Ovary (tissue), 9 donors: ENCODE data around the gene MMUT. TPM values are rescaled to one million over a fixed set of nuclear protein-coding genes. Genes with fewer than 3 reads are reported as not detected.
"Not testable (repeated sequence)": the region's sequence is repeated elsewhere in the genome, so short reads cannot be mapped to it uniquely, and the experiment has no call there.

Experiments used
- DNase-seq, 5 donors: peaks; one replicate each; pipeline ENCODE4 v3.0.0-alpha.2; 2019 to 2020
- H3K27ac ChIP-seq, 2 donors: fragments of 200-600 bp; one replicate each; pipeline versions ENCODE4 v1.5.1 to v1.8.0; 2019 to 2022
- H3K27me3 ChIP-seq: fragments of 200-600 bp; one replicate; pipeline ENCODE4 v1.8.0; 2022
- H3K36me3 ChIP-seq: fragments of 200-600 bp; sonication (generic); one replicate; pipeline ENCODE4 v1.5.1; 2019
- H3K4me1 ChIP-seq: one replicate; pipeline ENCODE4 v1.8.1; 2013; ENCODE audit warnings: mild to moderate bottlenecking, moderate library complexity; ENCODE audit not compliant: insufficient read depth
- H3K4me3 ChIP-seq: fragments of 200-600 bp; sonication (generic); one replicate; pipeline ENCODE4 v1.5.1; 2017
- H3K9me3 ChIP-seq, 2 donors: fragments of 200-600 bp in 1 of 2; sonication (generic) in 1 of 2; one replicate each; pipeline versions ENCODE4 v1.5.1 to v1.8.1; 2013 to 2019; ENCODE audit warnings: mild to moderate bottlenecking in 1 of 2, moderate library complexity in 1 of 2
- EP300 ChIP-seq: sonication (generic); formaldehyde crosslinking; IDR thresholded peaks from one replicate; pipeline ENCODE4 v1.6.1; 2017; ENCODE audit warnings: antibody characterized with exemption
- POLR2A ChIP-seq: fragments of 450-650 bp; IDR thresholded peaks from one replicate; pipeline ENCODE4 v1.6.1; 2017; ENCODE audit warnings: antibody characterized with exemption, mild to moderate bottlenecking, moderate library complexity
- WGBS, 3 donors: extraction: QIAGEN DNeasy Blood & Tissue Kit in 1 of 3; methylation state at CpG; one replicate each; pipeline versions ENCODE4 v1.1.5 to v1.1.7; 2013 to 2017; 5-methylcytosine and 5-hydroxymethylcytosine counted together
- intact Hi-C, 4 donors: fragments of 100-400 bp; cut with DNase I; formaldehyde crosslinking; loops; one replicate each; pipeline versions ENCODE4 v1.11.0 to v1.15.1; 2022 to 2023
- polyA plus RNA-seq, 2 donors: library from polyadenylated mRNA; stranded (reverse); fragments of 200-250 nt in 1 of 2; fragments of 350-450 nt in 1 of 2; fragmentation: Illumina TruSeq in 1 of 2; extraction: RNeasy Lipid Tissue Mini Kit (QIAGEN cat#74804) in 1 of 2; gene quantifications; one replicate each; pipeline ENCODE4 v1.2.3, GENCODE V29; 2013 to 2014
- total RNA-seq, 7 donors: library from RNA; depleted of rRNA in 2 of 7; stranded (reverse); fragments of >200 nt in 2 of 7; fragmentation: NEBNext Ultra II Directional in 3 of 7; extraction: Animal tissue kit (Norgen Biotek cat#: 25700) in 3 of 7; gene quantifications; one replicate each; pipeline versions ENCODE4 v1.1.0 to v1.2.4, GENCODE V29; 2016 to 2023
- TF ChIP-seq, protein P1 (sequence below), 3 donors: fragments of 450-650 bp in 2 of 3; fragments of 200-600 bp in 1 of 3; IDR thresholded peaks; one replicate each; pipeline versions ENCODE4 v1.5.1 to v1.8.0; 2016 to 2022; ENCODE audit warnings: antibody characterized with exemption in 3 of 3, mild to moderate bottlenecking in 1 of 3
- donor health status: DM: no; HTN: no; CAD: no; lungs with moderate emphysema.
- donor health status: DM: no; HTN: no; CAD: no.
- donor health status: Bipolar disorder and iron deficiency.
- donor health status: DM: yes; HTN: yes; CAD: no.
- donor health status: DM: no; HTN: no; CAD: no.
- donor health status: DM: yes; HTN: yes; CAD: no.

The MMUT gene
- total and polyA plus RNA-seq, 9 donors = 14.8 to 34.3 (median 27.5) TPM

DNA sequence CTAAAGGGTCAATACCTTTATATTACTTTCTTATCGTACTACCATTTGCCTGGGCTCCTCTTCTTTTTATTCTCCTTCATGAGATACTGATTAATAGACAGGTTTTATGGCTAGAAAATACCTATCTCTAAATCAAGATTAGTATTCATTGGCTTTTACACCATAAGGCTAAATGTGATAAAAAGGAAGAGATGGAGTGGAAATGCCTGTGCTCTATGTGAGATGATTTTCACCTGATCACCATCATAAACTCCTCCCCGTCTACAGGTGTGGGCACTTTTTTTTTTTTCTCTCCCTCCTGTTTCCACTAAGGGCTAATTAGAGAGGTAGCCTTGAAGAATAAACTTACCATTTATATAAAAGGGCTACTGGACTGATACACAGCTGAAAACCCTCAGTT lies 36.6 kb upstream of the MMUT start, which contains the start of gene GLYATL3:
Gene GLYATL3 (plus strand): TSS at position 301 of the 400 bp plus-strand sequence. CDS start 12,068 bp downstream, outside the sequence.
- no peak for TF ChIP-seq POLR2A
- TF ChIP-seq EP300 = no peak
- TF ChIP-seq, protein P1, sequence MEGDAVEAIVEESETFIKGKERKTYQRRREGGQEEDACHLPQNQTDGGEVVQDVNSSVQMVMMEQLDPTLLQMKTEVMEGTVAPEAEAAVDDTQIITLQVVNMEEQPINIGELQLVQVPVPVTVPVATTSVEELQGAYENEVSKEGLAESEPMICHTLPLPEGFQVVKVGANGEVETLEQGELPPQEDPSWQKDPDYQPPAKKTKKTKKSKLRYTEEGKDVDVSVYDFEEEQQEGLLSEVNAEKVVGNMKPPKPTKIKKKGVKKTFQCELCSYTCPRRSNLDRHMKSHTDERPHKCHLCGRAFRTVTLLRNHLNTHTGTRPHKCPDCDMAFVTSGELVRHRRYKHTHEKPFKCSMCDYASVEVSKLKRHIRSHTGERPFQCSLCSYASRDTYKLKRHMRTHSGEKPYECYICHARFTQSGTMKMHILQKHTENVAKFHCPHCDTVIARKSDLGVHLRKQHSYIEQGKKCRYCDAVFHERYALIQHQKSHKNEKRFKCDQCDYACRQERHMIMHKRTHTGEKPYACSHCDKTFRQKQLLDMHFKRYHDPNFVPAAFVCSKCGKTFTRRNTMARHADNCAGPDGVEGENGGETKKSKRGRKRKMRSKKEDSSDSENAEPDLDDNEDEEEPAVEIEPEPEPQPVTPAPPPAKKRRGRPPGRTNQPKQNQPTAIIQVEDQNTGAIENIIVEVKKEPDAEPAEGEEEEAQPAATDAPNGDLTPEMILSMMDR (IDR thresholded peaks at IDR 0.05) = no peak
- Histone ChIP-seq H3K9me3 (no peaks in the 10 kb centered on the region), H3K27me3 (no peaks in the 10 kb centered on the region), H3K4me3 (no peak within 1 kb of the TSS), H3K27ac (no peak within 1 kb of the TSS), H3K4me1 (no peaks in the 10 kb centered on the region), H3K36me3 (no peaks in the 10 kb centered on the region)
- 49 to 83% (median 75%) methylated on average over 2 of the region's 2 CpGs for WGBS, 3 donors
- intact Hi-C loops = no loop called here
- DNase-seq = no peak

DNA sequence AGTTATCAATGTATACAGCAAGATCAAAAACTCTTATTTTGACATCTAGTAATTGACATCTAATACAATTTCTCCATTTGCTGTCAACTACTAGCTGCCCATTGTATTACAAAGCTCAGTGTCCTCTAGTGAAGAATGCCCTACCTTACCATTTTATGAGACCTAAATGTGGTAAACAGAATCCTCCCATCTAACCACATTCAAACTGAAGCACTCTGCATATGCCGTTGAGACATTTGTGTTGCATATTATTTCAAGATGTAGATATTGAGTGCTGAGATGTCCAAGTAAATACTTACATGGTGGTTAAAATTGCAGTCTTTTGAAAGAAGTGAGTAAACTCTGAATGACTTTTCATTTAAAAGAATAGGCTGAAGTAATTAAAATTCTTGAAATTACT lies 36.1 kb upstream of the MMUT start:
- intact Hi-C loops = no loop called here
- no peak overlapping the region for H3K4me3 ChIP-seq
- H3K27me3 ChIP-seq = no peaks in the 10 kb centered on the region
- 80 to 90% (median 83%) methylated on average over 1 of the region's 1 CpG for WGBS, 3 donors
- TF ChIP-seq, protein P1 (IDR thresholded peaks at IDR 0.05) = no peak
- no peak for TF ChIP-seq POLR2A
- TF ChIP-seq EP300 = no peak
- H3K36me3 ChIP-seq = no peaks in the 10 kb centered on the region
- H3K9me3 ChIP-seq = no peaks in the 10 kb centered on the region
- H3K4me1 ChIP-seq = no peaks in the 10 kb centered on the region
- no peak overlapping the region for H3K27ac ChIP-seq
- DNase-seq = no peak

DNA sequence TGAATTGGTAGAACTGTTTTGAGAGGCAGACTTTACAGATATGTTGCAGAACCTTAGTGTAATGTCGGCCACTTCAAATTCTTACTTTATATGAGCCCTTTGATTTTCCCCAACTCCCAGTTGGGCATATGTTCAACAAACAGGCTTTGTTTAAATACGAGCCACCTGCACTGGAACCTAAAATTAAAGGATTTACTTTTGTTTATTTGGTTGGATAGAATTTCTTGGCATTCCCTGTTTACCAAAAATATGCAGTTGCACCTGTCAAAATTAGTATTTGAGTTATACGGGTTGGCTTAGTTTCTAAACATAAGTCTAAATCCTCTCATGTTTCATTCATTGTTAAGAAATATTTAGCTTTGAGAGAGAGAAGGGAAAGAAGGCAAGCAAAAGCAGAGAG lies 34.3 kb upstream of the MMUT start:
- no peaks in the 10 kb centered on the region for H3K36me3 ChIP-seq
- H3K4me3 ChIP-seq = no peak overlapping the region
- no peaks in the 10 kb centered on the region for H3K9me3 ChIP-seq
- H3K4me1 ChIP-seq = no peaks in the 10 kb centered on the region
- DNase-seq = no peak
- H3K27me3 ChIP-seq = no peaks in the 10 kb centered on the region
- intact Hi-C loops = no loop called here
- TF ChIP-seq, protein P1 (IDR thresholded peaks at IDR 0.05) = no peak
- TF ChIP-seq POLR2A = no peak
- no peak for TF ChIP-seq EP300
- H3K27ac ChIP-seq = no peak overlapping the region
- 46 to 66% (median 56%) methylated on average over 3 of the region's 3 CpGs for WGBS, 3 donors

DNA sequence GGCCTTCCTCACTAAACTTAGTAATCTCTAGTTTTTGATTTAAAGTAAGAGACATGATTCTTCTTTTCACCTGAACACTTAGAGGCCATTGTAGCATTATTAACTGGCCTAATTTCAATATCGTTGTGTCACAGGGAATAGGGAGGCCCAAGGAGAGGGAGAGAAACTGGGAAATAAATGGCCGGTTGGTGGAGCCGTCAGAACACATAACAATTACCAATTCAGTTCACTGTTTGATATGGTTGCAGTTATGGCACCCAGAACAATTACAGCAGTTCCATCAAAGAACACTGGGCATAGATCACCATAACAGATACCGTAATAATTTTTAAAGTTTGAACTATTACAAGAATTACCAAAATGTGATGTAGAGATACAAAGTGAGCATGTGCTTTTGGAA lies 27.6 kb upstream of the MMUT start:
- Histone ChIP-seq H3K27me3 (no peaks in the 10 kb centered on the region), H3K36me3 (no peaks in the 10 kb centered on the region), H3K4me1 (no peaks in the 10 kb centered on the region), H3K9me3 (no peaks in the 10 kb centered on the region), H3K27ac (no peak overlapping the region), H3K4me3 (no peak overlapping the region)
- TF ChIP-seq EP300 (no peak), POLR2A (no peak)
- TF ChIP-seq, protein P1 (IDR thresholded peaks at IDR 0.05) = no peak
- whole genome bisulfite sequencing, 3 donors = 97 to 98% (median 97%) methylated on average over 4 of the region's 4 CpGs
- intact Hi-C loops = no loop called here
- DNase-seq = no peak

DNA sequence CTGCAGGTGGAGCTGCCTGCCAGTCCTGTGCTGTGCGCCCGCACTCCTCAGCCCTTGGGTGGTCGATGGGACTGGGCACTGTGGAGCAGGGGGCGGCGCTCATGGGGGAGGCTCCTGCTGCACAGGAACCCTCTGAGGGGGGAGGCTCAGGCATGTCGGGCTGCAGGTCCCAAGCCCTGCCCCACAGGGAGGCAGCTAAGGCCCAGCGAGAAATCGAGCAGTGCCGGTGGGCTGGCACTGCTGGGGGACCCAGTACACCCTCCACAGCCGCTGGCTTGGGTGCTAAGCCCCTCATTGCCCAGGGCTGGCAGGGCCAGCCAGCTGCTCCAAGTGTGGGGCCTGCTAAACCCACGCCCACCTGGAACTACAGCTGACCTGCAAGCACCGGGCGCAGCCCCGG lies 20.3 kb upstream of the MMUT start:
- H3K9me3 ChIP-seq, DNase-seq, H3K27me3 ChIP-seq, H3K4me1 ChIP-seq, intact Hi-C loops, H3K4me3 ChIP-seq, H3K27ac ChIP-seq, H3K36me3 ChIP-seq: not testable (repeated sequence)
- WGBS, 3 donors = 88 to 93% (median 89%) methylated on average over 14 of the region's 14 CpGs

DNA sequence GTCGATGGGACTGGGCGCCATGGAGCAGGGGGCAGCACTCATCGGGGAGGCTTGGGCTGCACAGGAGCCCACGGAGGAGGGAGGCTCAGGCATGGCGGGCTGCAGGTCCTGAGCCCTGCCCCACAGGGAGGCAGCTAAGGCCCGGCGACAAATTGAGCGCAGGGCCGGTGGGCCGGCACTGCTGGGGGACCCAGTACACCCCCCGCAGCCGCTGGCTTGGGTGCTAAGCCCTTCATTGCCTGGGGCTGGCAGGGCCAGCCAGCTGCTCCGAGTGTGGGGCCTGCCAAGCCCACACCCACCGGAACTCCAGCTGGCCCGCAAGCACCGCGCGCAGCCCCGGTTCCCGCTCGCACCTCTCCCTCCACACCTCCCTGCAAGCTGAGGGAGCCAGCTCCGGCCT lies 18.8 kb upstream of the MMUT start:
- intact Hi-C loops, DNase-seq, H3K27me3 ChIP-seq, H3K9me3 ChIP-seq, H3K36me3 ChIP-seq, H3K4me3 ChIP-seq, H3K27ac ChIP-seq, H3K4me1 ChIP-seq: not testable (repeated sequence)
- 98 to 99% (median 99%) methylated on average over 14 to 21 of the region's 22 CpGs for WGBS, 3 donors
